ENCODE results near the gene BICC1.

BICC1 gene

GRCh38 chr10:58567652-58568051 is 55.0 kb downstream of the BICC1 start:
- H3K36me3 ChIP-seq (ENCODE audit: insufficient read depth): no peaks in the 10 kb centered on the region
- H2AFZ ChIP-seq (ENCODE audit: low read depth): no peak overlapping the region
- no peaks in the 10 kb centered on the region for H3K4me1 ChIP-seq (ENCODE audit: low read depth, poor library complexity, severe bottlenecking)
- H3K27me3 ChIP-seq (ENCODE audit: insufficient read depth, low read depth): no peaks in the 10 kb centered on the region
- no peak overlapping the region for H3K9ac ChIP-seq
- no peak overlapping the region for H3K4me3 ChIP-seq (IDR thresholded peaks at IDR 0.05; ENCODE audit: insufficient read depth, low read depth, low read length)
- TF ChIP-seq CTCF (conservative IDR thresholded peaks at IDR 0.05; ENCODE audit: low read depth, low read length): no peak
- H4K20me1 ChIP-seq (ENCODE audit: insufficient read depth): no peaks in the 10 kb centered on the region
- no peak overlapping the region for H3K27ac ChIP-seq
- H3K79me2 ChIP-seq (ENCODE audit: insufficient read depth, low read depth): no peaks in the 10 kb centered on the region
- H3K4me2 ChIP-seq: no peak overlapping the region

GRCh38 chr10:58568428-58568935 is 55.8 kb downstream of the BICC1 start:
- Histone ChIP-seq H3K36me3 (ENCODE audit: insufficient read depth) (no peaks in the 10 kb centered on the region), H3K4me1 (ENCODE audit: low read depth, poor library complexity, severe bottlenecking) (no peaks in the 10 kb centered on the region), H3K4me2 (no peak overlapping the region), H2AFZ (ENCODE audit: low read depth) (no peak overlapping the region), H3K4me3 (IDR thresholded peaks at IDR 0.05; ENCODE audit: insufficient read depth, low read depth, low read length) (no peak overlapping the region), H3K79me2 (ENCODE audit: insufficient read depth, low read depth) (no peaks in the 10 kb centered on the region), H3K9ac (no peak overlapping the region), H3K27ac (no peak overlapping the region), H4K20me1 (ENCODE audit: insufficient read depth) (no peaks in the 10 kb centered on the region), H3K27me3 (ENCODE audit: insufficient read depth, low read depth) (no peaks in the 10 kb centered on the region)
- TF ChIP-seq CTCF (conservative IDR thresholded peaks at IDR 0.05; ENCODE audit: low read depth, low read length): no peak

- Histone ChIP-seq H3K4me3 (IDR thresholded peaks at IDR 0.05; ENCODE audit: insufficient read depth, low read depth, low read length) (no peak overlapping the region), H3K36me3 (ENCODE audit: insufficient read depth) (no peaks in the 10 kb centered on the region), H2AFZ (ENCODE audit: low read depth) (no peak overlapping the region), H4K20me1 (ENCODE audit: insufficient read depth) (no peaks in the 10 kb centered on the region), H3K27me3 (ENCODE audit: insufficient read depth, low read depth) (no peaks in the 10 kb centered on the region), H3K4me1 (ENCODE audit: low read depth, poor library complexity, severe bottlenecking) (no peaks in the 10 kb centered on the region), H3K4me2 (no peak overlapping the region), H3K27ac (no peak overlapping the region), H3K9ac (no peak overlapping the region), H3K79me2 (ENCODE audit: insufficient read depth, low read depth) (no peaks in the 10 kb centered on the region)
- no peak for TF ChIP-seq CTCF (conservative IDR thresholded peaks at IDR 0.05; ENCODE audit: low read depth, low read length)
These were observed 57.6 kb downstream of the BICC1 start for GRCh38 chr10:58570307-58570723.

- H3K36me3 ChIP-seq (ENCODE audit: insufficient read depth): no peaks in the 10 kb centered on the region
- no peak for TF ChIP-seq CTCF (conservative IDR thresholded peaks at IDR 0.05; ENCODE audit: low read depth, low read length)
- no peaks in the 10 kb centered on the region for H4K20me1 ChIP-seq (ENCODE audit: insufficient read depth)
- no peak overlapping the region for H3K4me2 ChIP-seq
- no peaks in the 10 kb centered on the region for H3K4me1 ChIP-seq (ENCODE audit: low read depth, poor library complexity, severe bottlenecking)
- no peak overlapping the region for H3K27ac ChIP-seq
- H2AFZ ChIP-seq (ENCODE audit: low read depth): no peak overlapping the region
- H3K27me3 ChIP-seq (ENCODE audit: insufficient read depth, low read depth): no peaks in the 10 kb centered on the region
- H3K79me2 ChIP-seq (ENCODE audit: insufficient read depth, low read depth): no peaks in the 10 kb centered on the region
- H3K4me3 ChIP-seq (IDR thresholded peaks at IDR 0.05; ENCODE audit: insufficient read depth, low read depth, low read length): no peak overlapping the region
- H3K9ac ChIP-seq: no peak overlapping the region
These were observed 58.3 kb downstream of the BICC1 start for GRCh38 chr10:58570979-58571378.

Data from KMS-11 (cell line).